ENCODE measurements around the gene RNASE4. TPM values are rescaled to one million over a fixed set of nuclear protein-coding genes. Genes with fewer than 3 reads are reported as not detected.

The RNASE4 gene
- polyA plus RNA-seq, 1 of the 3 experiments (the other 2 are of a cell fraction), result 11.6 TPM

DNA sequence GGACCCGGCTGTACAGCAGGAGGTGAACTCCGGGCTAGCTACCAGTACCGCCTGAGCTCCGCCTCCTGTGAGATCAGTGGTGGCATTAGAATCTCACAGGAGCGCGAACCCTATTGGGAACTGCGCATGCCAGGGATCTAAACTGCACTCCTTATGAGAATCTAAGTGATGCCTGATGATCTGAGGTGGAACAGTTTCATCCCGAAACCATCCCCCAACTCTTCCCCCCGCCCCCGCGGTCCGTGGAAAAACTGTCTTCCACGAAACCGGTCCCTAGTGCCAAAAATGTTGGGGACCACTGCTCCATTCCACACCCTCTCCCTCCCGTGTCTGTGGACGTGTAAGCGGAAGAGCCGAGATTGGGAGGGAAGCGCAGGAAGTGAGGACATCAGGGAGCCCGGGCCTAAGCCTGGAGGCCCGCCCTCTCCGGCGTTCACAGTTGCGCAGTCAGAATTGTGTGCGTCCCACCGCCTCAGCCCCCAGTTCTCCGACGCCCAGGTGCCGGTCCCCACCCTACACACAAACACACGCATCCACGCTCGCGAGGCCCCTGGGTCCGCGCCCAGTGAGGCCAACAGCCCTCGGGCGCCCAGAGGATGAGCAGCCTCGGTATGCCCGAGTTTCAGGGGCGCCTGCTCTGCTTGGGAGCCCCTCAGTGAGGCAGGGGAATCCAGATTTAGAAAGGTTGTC, 1.8 kb upstream of the RNASE4 start:
- ChIA-PET POLR2A (interaction anchor here (1.1 to 1.6 kb wide), 2 partner anchors 227 to 340 kb away, joined by 3 to 4 read pairs; partner anchors contain the start of genes APEX1 and PARP2), CTCF (interaction anchor here (0.9 to 5.5 kb wide), 8 partner anchors 9 to 288 kb away, joined by 3 to 25 read pairs (median 4); no protein-coding TSS in a partner anchor)
- under 1% methylated on average over 31 of the region's 40 CpGs for WGBS (ENCODE audit: low lambda C conversion rate)
- TF ChIP-seq EZH2phosphoT487 (IDR thresholded peaks at IDR 0.05; ENCODE audit: borderline replicate concordance, low read depth) (no peak), ZBTB33 (IDR thresholded peaks at IDR 0.05; ENCODE audit: borderline replicate concordance, low read depth) (no peak), PBX3 (IDR thresholded peaks at IDR 0.05) (0 out of 2 replicates have a peak, but pooled peaks have one; percentile 20), GABPA (IDR thresholded peaks at IDR 0.05; ENCODE audit: low read depth) (peak; percentile 81), ELF1 (IDR thresholded peaks at IDR 0.05) (peak; percentile 69), NRF1 (IDR thresholded peaks at IDR 0.05; ENCODE audit: low read depth, low read length) (peak; percentile 51), TEAD4 (IDR thresholded peaks at IDR 0.05; ENCODE audit: borderline replicate concordance, insufficient read depth) (no peak), JUND (IDR thresholded peaks at IDR 0.05) (no peak), RCOR1 (IDR thresholded peaks at IDR 0.05; ENCODE audit: low read length) (no peak), RXRA (IDR thresholded peaks at IDR 0.05; ENCODE audit: borderline replicate concordance, low read depth) (no peak), FOSL2 (IDR thresholded peaks at IDR 0.05; ENCODE audit: borderline replicate concordance, low read depth) (no peak), SIN3A (IDR thresholded peaks at IDR 0.05; ENCODE audit: borderline replicate concordance, low read depth, low read length) (peak; percentile 59; the same call in 1 of the 2 replicates), TCF12 (IDR thresholded peaks at IDR 0.05) (no peak; the same call in 1 of the 2 replicates), NFIC (IDR thresholded peaks at IDR 0.05; ENCODE audit: borderline replicate concordance) (no peak), MXI1 (IDR thresholded peaks at IDR 0.05; ENCODE audit: low read depth, low read length) (no peak; the same call in 1 of the 2 replicates), POLR2AphosphoS5 (IDR thresholded peaks at IDR 0.05; ENCODE audit: low read depth, low read length) (peak; percentile 99), RAD21 (IDR thresholded peaks at IDR 0.05; ENCODE audit: low read length) (no peak), CHD2 (IDR thresholded peaks at IDR 0.05; ENCODE audit: low read length, partially characterized antibody) (peak; percentile 63), YY1 (IDR thresholded peaks at IDR 0.05; ENCODE audit: low read depth) (0 out of 2 replicates have a peak, but pooled peaks have one; percentile 10), SMC3 (IDR thresholded peaks at IDR 0.05; ENCODE audit: low read depth, low read length) (no peak), MEF2A (IDR thresholded peaks at IDR 0.05; ENCODE audit: borderline replicate concordance, low read depth) (no peak)
- TF ChIP-seq, protein P1, sequence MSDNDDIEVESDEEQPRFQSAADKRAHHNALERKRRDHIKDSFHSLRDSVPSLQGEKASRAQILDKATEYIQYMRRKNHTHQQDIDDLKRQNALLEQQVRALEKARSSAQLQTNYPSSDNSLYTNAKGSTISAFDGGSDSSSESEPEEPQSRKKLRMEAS (IDR thresholded peaks at IDR 0.05; ENCODE audit: low read depth), result 0 out of 2 replicates have a peak, but pooled peaks have one; percentile 42
- TF ChIP-seq, protein P2, sequence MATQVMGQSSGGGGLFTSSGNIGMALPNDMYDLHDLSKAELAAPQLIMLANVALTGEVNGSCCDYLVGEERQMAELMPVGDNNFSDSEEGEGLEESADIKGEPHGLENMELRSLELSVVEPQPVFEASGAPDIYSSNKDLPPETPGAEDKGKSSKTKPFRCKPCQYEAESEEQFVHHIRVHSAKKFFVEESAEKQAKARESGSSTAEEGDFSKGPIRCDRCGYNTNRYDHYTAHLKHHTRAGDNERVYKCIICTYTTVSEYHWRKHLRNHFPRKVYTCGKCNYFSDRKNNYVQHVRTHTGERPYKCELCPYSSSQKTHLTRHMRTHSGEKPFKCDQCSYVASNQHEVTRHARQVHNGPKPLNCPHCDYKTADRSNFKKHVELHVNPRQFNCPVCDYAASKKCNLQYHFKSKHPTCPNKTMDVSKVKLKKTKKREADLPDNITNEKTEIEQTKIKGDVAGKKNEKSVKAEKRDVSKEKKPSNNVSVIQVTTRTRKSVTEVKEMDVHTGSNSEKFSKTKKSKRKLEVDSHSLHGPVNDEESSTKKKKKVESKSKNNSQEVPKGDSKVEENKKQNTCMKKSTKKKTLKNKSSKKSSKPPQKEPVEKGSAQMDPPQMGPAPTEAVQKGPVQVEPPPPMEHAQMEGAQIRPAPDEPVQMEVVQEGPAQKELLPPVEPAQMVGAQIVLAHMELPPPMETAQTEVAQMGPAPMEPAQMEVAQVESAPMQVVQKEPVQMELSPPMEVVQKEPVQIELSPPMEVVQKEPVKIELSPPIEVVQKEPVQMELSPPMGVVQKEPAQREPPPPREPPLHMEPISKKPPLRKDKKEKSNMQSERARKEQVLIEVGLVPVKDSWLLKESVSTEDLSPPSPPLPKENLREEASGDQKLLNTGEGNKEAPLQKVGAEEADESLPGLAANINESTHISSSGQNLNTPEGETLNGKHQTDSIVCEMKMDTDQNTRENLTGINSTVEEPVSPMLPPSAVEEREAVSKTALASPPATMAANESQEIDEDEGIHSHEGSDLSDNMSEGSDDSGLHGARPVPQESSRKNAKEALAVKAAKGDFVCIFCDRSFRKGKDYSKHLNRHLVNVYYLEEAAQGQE (IDR thresholded peaks at IDR 0.05; ENCODE audit: low read depth, low read length), result no peak
- TF ChIP-seq, protein P3, sequence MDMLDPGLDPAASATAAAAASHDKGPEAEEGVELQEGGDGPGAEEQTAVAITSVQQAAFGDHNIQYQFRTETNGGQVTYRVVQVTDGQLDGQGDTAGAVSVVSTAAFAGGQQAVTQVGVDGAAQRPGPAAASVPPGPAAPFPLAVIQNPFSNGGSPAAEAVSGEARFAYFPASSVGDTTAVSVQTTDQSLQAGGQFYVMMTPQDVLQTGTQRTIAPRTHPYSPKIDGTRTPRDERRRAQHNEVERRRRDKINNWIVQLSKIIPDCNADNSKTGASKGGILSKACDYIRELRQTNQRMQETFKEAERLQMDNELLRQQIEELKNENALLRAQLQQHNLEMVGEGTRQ (IDR thresholded peaks at IDR 0.05; ENCODE audit: borderline replicate concordance, low read depth, low read length), result no peak

More for the DNA sequence above, 1.8 kb upstream of the RNASE4 start:
- Histone ChIP-seq H2AFZ (ENCODE audit: low read depth) (peak overlapping the region; percentile 97), H3K4me1 (ENCODE audit: control insufficient read depth in 1 of 2, insufficient read depth in 2 of 2, low read depth in 1 of 2, low read length in 1 of 2) (peaks cover 5 to 26% of the 10 kb centered on the region in 2 experiments; a peak in 3 of 4 replicates), H3K9me2 (no peaks in the 10 kb centered on the region), H4K20me1 (ENCODE audit: insufficient read depth) (no peaks in the 10 kb centered on the region), H3K79me2 (ENCODE audit: insufficient read depth) (no peaks in the 10 kb centered on the region), H3K27ac (ENCODE audit: low read depth in 2 of 2, low read length in 1 of 2) (peak overlapping the region; percentile 94 to 98), H3K4me2 (peak overlapping the region; percentile 97), H3K9ac (peak overlapping the region; percentile 97), H3K27me3 (ENCODE audit: insufficient read depth) (peaks cover 2% of the 10 kb centered on the region; the same call in 1 of the 2 replicates), H3F3A (replicated peaks; ENCODE audit: insufficient read depth) (peaks cover 39% of the 10 kb centered on the region), H3K4me3 (ENCODE audit: low read depth in 2 of 2, low read length in 1 of 2) (peak overlapping the region; percentile 93 to 97), H3K9me3 (no peaks in the 10 kb centered on the region), H3K36me3 (replicated peaks in 1 of 2; ENCODE audit: control insufficient read depth in 1 of 2, insufficient read depth in 2 of 2, low read length in 1 of 2) (no peaks in the 10 kb centered on the region)
- DNase-seq, result peak; percentile 85
